NK-92 treated with Interleukin-12 subunit alpha and Interleukin-12 subunit beta, amount 100 ng/mL, for 24 hours (cell line): ENCODE data around the gene E2F3.

Source experiments
- DNase-seq: peaks from one replicate; lab custom pipeline; 2025; lab: John Stamatoyannopoulos, UW

Gene E2F3

GRCh38 chr6:20533746-20534294, 132.1 kb downstream of the E2F3 start:
- no peak for DNase-seq

DNA sequence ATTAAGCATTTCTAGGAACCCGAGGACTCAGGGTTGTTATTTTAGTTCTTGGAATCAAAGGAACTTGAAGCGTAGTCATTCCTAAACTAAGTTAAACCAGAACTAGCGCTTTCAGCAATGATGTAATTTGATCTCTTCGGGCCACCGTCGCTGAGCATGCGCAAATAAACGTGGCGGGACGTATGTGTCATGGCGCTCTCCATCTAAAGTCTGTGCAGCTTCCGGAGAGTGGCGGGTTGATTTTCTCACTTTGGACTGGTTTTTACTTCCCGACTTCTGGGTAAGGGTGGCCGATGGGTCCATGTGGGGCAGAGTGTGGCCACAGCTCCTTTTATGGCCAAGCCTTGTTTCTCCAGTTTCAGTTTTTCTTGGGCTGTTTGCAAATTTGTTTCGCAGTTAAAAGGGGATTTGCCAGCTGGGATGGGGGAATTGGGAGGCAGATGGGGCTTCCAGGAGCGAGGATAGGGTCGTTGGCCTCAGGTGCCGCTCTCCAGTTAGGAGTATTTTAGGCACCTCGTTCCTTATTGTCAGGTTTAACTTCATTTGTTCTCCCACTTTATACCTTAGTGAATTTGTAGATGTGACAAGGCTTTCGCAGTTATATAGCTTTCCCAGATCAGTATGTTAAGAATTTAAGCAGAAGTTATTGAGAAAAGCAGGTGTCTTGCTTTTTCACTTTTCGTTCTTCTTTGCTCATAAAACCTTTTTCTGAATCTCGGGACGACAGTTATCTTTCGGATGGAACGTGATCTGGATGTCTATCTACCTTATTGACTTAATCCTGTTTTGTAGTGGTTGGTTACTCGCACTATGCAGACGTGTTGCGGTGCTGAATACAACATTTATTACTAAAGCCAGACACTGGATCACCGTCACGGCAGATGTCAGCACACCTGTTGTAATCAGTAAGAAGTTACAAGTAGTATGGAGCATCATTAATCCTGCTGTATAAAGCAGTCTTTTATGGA, 132.9 kb downstream of the E2F3 start, which contains the start of gene CDKAL1:
TSS of gene CDKAL1 (plus strand) at position 163 of the 968 bp plus-strand sequence. CDS start 11,894 bp downstream, outside the sequence.
- peak; percentile 77 for DNase-seq

DNA sequence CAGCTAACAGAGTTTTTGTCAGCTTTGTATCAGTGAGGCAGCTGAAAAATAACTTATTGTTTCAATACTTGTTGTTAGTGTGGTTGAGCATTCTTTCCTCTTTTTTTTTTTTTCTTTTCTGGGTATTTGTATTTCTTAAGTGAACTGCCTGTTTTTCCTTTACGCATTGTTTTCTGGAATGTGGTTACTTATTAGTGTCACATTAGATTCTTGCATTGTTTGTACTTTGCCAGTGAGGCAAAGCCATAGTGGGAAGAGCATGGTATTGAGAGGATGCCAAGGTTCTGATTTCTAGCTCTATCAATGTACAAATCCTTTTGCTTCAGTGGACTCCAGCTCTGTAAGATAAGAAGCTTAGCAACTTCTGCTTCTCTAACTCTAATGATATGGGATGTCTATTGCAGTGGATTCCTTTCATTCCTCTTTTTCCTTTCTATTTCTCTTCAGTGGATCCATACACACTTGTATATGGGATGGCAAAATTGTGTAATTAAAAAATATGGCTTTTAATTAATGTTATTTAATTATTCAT, 136.5 kb downstream of the E2F3 start:
- DNase-seq: no peak

- no peak for DNase-seq
These were observed 137.2 kb downstream of the E2F3 start for GRCh38 chr6:20538907-20539306.

GRCh38 chr6:20539387-20539786, 137.7 kb downstream of the E2F3 start:
- no peak for DNase-seq

GRCh38 chr6:20540683-20541082, 139.0 kb downstream of the E2F3 start:
- DNase-seq: no peak

GRCh38 chr6:20541382-20541781, 139.7 kb downstream of the E2F3 start:
- DNase-seq: no peak

GRCh38 chr6:20542927-20543602, 141.4 kb downstream of the E2F3 start:
- no peak for DNase-seq
